Measurements from ENCODE around the gene TUFM.
"Not testable (repeated sequence)": the region's sequence is repeated elsewhere in the genome, so short reads cannot be mapped to it uniquely, and the experiment has no call there.

The TUFM gene

DNA sequence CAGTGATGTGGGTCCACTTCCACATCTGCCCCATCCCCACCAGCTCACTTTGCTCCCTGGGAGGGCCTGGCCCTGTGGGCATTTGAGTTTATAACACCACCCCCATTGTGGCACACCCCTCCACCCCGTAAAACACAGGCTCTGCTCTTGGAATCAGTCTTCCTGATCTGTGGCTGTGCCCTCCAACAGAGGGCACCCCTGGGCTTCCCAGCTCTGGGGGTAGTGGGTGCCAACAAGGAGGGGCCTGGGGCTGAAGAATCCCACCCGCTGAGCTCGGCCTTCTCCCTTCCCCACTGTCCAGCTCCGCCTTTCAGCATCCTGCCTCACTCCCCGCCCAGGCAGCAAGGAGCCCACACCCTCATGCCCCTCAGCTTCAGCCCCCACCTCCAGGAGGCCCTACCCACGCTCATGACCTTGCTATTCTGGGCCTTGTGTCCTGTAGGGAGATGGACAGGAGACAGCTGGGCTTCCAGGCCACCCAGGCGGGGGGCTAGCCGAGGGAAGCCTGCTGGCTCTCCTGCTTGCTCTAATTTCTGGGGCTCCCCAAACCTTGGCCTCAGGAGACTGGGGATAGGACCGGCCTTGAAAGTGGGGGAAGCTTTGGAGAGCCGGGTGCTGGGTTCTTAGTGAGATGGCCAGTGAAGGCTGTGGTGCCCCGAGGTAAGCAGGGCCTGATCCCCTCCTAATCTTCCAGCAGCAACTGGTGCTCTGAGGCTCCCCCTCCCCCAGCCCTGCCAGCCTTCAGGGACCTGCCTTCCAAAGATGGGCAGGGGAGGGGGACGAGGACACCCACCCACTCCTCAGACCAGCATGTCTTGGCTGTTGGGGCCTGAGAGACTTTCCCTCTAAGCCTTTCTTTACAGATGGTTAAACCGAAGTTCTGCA lies 29.2 kb upstream of the TUFM start:
- DNase-seq (ENCODE audit: low read depth, low spot score) = no peak

DNA sequence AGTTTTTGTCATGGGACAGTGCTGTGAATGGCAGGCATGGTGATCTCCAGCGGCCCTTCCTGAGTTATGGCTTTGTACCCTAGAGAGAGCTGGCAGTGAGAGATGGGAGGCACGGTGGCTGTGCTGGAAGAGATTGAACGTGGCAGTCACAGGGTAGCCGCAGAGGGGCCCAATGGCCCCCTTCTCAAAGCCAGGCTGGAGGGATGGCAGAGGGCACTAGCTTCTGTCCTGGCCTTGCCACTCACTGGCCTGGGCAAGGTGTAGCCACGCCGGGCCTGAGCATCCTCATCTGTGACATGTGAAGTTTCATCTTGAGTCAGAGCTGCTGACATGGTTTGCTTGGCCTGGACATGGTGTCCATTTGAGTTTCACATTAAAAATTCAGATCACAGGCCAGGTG lies 28.3 kb upstream of the TUFM start:
- DNase-seq (ENCODE audit: low read depth, low spot score) = no peak

DNA sequence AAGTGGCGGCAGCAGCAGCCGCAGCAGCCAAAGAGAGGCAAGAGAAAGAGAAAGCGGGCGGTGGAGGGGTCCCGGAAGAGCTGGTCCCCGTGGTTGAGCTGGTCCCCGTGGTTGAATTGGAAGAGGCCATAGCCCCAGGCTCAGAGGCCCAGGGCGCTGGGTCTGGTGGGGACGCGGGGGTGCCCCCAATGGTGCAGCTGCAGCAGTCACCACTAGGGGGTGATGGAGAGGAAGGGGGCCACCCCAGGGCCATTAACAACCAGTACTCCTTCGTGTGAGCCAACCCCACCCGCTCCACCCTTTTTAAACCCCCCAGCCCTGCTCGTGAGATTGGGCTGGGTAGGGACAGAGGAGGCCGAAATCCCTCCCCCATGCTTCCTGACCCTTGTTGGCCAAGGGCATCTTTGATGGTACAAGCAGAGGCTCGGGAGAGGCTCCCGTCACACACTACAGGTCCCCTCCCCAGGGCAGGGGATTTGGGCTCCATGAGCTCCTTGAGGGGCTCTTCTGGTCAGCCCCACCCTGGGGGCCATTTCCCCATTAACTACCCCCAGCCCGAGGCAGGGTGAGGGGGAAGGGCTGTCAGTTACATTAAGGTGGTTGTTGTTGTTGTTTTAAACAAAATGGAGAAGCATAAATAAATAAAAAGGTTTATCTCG lies 27.5 kb upstream of the TUFM start:
- DNase-seq (ENCODE audit: low read depth, low spot score) = no peak

DNA sequence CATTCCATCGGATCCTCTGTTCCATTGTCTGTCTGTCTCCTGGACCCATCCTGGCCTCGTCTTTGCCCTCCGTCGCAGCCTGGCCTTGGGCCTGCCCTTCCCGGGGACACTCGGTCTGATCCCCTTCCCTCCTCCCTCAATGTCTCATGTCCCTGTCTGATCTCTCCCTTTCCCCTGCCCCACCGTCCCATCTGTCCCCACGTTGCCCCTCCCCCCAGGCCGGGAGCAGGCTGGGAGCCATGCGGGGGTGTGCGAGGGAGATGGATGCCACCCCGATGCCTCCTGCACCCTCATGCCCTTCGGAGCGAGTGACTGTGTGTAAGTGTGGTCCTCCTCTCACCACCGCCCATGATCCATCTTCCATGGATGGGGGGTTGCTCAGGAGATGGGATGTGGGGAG lies 26.8 kb upstream of the TUFM start:
- no peak for DNase-seq (ENCODE audit: low read depth, low spot score)

DNA sequence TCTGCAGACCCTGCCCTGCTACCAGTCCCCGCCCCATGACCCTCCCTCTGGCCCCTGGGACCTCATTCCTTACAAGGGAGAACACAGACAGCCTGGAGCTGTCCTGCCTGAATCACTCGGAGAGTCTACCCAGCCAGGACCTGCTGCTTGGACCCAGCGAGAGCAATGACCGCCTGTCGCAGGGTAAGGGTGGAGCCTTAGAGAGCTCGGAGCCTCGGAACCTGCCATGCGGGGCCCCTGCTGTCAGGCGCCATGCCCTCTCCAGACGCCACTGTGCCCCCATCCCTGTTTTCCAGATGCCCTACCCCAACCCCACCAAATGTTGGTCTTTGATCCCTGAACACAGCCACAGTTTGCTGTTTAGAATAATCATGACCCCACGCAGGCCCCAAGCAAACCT lies 23.1 kb upstream of the TUFM start:
- DNase-seq (ENCODE audit: low read depth, low spot score) = no peak

DNA sequence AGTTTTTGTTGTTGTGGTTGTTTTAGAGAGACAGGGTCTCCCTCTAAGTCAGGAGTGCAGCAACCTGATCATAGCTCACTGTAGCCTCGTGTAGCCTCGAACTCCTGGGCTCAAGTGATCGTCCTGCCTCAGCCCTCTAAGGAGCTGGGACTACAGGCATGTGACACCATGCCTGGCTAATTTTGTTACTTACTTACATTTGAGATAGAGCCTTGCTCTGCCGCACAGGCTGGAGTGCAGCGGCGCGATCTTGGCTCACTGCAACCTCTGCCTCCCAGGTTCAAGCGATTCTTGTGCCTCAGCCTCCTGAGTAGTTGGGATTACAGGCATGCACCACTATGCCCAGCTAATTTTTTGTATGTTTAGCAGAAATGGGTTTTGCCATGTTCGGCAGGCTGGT lies 21.5 kb upstream of the TUFM start:
- DNase-seq (ENCODE audit: low read depth, low spot score) = not testable (repeated sequence)

DNA sequence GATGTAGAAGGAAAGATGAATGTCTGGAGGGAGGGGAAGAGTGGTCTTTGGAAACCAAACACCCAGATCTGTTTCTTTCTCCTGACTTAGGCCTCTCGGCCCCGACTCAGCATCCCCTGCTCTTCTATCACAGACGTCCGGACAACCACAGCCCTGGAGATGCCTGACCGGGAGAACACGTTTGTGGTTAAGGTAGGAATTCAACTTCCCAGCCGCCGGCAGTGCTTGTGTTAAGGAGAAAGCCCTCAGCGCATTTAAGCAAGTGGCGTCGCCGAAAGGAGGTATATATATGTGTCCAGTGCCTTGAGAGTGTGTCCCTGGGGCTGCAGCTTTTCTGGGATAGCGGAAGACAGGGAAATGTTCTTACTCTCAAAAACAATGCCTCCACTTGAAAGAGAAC lies 21.1 kb upstream of the TUFM start:
- DNase-seq (ENCODE audit: low read depth, low spot score) = no peak

DNA sequence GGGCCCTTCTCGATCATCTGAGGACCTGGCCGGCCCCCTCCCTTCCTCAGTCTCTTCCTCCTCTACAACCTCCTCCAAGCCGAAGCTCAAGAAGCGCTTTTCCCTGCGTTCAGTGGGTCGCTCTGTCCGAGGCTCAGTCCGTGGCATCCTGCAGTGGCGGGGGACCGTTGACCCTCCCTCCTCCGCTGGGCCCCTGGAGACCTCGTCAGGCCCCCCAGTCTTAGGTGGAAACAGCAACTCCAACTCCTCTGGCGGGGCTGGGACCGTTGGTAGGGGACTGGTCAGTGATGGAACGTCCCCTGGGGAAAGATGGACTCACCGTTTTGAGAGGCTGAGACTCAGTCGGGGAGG lies 20.3 kb upstream of the TUFM start:
- no peak for DNase-seq (ENCODE audit: low read depth, low spot score)

DNA sequence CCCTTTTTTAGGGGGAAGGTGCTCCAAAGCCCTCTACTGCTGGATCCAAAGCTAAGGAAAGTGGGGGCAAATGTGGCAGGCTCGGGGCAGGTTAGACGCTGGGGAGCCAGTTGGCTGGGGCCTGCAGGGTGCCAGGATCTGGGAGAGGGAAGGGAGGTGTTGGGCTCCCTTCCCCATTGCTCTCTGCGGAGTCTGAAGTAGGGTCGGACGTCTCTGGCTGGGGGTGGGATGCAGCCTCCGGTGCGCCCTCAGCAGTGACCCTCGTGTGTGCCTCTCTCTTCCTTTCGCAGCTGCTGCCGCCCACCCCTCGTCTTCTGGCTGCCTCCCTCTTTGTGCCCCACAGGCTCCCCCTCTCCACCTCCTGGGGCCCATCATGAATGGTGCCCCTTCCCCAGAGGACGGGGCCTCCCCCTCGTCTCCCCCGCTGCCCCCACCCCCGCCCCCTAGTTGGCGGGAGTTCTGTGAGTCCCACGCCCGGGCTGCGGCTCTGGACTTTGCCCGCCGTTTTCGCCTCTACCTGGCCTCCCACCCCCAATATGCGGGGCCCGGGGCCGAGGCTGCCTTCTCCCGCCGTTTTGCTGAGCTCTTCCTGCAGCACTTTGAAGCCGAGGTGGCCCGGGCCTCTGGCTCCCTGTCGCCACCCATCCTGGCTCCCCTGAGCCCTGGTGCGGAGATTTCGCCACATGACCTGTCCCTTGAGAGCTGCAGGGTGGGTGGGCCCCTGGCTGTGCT lies 19.7 kb upstream of the TUFM start:
- no peak for DNase-seq (ENCODE audit: low read depth, low spot score)

DNA sequence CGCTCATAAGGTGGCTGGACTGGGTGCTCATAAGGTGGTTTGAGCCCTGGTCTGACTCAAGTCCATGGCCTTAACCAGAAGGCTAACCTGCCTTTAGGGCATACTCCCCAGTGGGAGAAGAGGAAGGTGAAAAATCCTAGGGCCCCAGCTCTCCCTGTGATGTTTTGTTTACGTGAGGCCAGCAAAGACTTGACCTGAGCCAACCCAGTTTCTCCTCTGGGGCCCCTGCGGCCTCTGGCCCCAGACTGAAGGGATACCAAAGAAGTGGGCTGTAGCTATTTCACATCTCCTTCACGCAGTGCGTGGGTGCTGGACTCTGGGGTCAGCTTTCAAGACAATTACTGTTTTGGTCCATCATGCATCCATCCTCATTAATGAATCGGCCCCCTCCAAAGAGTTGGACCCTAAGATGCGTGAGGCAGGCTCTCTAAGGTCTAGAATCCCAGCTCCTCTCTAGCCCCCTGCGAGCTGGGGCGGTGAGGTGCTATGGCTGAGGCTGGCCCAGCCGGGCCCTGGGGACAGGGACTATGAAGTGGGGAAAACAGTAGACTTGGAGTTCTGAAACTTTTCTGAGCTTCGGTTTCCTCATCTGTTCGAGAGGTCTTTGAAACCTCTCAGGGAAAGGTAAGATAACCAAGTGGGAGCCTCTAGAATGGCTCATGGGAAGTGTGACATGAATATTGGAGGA lies 19.0 kb upstream of the TUFM start:
- no peak for DNase-seq (ENCODE audit: low read depth, low spot score)

DNA sequence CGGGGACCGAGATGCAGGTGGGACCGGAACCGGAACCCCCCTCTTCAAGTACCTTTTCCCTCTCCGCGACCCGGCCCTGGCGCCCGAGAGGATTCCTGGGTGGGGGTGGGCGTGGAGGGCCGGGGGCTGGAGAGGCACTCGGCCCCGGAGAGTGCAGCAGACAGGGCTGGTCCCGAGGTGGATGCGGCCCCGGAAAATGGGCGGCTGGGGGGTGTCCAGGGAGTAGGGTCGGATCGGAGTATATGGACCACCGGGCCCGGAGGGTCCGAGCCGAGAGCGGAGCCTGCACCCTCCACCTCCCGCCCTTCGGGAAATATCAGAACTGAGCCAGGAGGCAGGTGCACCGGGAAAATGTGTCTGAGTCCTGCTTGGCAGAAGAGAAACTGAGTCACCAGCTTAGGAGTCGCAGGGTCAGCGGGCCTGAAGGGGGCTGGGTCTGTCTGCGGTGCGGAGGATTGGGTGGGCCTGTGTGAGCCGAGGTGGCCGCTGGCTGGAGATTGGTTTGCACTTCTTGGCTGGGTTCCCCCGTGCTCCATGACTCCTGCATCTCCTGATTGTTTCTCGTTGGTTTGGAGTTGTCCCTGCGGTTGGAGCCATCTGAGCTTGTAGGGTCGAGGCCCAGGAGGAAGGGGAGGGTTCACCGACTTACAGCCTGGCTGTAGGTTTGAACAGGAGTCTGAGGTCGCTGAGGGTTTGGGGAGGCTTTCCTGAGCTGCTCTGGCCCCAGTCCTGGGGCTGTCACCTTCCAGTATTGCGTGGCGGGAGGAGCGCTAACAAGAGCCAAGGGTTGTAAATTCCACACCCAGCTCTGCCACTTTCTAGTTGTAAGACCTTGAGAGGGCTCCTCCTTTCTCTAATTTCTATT lies 18.0 kb upstream of the TUFM start:
- DNase-seq (ENCODE audit: low read depth, low spot score) = no peak

DNA sequence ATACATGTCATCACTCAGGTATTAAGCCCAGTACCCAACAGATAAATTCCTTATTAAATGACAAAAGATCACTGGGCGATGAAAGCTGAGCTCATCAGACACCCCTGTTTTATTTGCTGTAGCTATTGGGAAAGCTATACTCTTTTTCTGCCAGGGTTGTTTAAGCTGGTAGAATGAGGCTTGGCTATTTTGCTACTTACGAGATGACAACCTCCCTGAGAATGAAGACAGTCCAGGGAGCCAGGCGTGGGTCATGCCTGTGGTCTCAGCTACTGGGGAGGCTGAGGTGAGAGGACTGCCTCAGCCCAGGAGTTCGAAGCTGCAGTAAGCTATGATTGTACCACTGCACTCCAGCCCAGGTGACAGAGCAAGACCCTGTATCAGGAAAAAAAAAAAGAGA lies 13.2 kb upstream of the TUFM start:
- DNase-seq (ENCODE audit: low read depth, low spot score) = no peak

DNA sequence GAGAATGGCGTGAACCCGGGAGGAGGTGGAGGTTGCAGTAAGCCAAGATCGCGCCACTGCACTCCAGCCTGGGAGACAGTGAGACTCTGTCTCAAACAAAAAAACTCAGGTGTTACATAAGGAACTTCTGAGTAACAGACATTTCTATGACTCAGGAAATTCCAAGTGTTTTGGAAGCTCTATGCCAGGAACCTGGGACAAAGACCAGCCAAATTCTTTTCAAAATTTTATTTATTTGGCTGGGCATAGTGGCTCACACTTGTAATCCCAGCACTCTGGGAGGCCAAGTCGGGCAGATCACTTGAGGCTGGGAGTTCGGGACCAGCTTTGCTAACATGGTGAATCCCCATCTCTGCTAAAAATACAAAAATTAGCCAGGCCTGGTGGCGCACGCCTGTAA lies 12.3 kb upstream of the TUFM start:
- DNase-seq (ENCODE audit: low read depth, low spot score) = no peak

DNA sequence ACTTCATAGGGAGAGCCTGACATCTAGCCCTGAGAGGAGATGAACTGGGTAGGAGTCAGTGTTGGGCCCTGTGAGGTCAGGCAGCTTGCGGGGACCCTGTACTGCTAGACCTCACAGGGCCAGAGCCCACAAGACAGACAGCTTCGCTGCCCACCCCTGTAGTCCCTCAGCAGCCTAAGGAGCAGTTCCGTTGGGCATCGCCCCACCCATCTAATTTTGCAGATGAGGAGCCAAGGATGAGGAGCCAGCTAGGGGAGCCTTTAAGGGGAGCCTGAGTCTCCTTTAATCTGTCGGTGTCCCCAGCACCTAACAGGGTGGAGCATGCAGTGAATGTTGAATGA lies 755 bp upstream of the TUFM start:
- DNase-seq (ENCODE audit: low read depth, low spot score) = no peak

DNA sequence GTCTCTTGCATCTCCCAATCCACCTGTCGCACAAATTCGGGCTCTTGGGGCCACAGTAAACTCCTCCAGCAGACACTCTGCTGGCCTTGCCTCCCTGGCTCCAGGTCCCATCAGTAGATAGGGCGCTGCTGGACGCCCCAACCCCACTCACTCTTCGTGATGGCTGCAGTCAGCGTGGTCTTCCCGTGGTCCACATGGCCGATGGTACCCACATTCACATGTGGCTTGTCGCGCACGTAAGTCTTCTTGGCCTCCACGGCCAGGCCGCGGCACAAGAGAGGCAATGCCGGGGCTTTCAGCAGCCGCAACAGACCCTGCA lies 428 bp downstream of the TUFM start:
- DNase-seq (ENCODE audit: low read depth, low spot score) = no peak

DNA sequence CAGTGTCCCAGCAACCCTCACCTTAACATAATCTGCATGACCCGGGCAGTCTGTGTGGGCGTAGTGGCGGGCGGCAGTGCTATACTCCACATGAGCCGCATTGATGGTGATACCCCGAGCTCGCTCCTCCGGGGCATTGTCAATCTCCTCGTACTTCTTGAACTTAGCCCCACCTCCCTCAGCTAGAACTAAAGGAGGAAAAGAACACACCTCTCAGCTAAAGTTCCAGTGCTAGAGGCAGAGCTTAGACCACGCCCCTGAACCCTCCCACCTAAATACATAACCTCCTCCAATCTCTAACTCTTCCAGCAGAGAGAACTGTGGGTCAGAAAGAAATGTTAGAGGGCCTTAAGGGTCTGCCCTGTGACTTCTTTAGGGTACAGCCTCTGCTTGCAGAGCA lies 855 bp downstream of the TUFM start:
- peak; percentile 20 for DNase-seq (ENCODE audit: low read depth, low spot score)

DNA sequence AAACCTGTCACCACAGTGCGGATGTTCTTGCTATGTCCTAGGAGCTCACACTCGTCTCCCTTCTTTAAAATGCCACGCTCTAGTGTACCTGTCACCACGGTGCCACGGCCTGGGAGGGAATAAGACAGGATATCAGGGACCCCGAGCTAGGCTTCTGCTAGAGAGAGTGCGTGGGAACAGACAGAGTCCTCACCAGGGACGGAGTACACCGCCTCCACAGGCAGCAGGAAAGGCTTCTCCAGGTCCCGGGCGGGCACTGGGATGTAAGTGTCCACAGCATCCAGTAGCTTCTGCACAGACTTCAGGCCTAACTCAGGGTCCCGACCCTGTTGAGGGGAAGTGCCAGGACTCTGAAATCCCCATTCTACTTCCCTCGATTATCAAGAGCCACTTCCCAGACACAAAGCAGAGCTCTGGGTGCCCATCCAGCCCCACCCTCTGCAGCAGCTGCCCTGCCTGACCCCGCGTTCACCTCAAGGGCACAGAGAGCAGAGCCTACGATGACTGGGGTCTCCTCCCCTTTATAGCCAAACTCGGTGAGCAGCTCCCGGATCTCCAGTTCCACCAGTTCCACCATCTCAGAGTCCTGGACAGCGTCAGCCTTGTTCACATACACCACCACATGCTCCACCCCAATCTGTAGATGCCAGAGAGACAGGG lies 1.8 kb downstream of the TUFM start:
- DNase-seq (ENCODE audit: low read depth, low spot score) = no peak

DNA sequence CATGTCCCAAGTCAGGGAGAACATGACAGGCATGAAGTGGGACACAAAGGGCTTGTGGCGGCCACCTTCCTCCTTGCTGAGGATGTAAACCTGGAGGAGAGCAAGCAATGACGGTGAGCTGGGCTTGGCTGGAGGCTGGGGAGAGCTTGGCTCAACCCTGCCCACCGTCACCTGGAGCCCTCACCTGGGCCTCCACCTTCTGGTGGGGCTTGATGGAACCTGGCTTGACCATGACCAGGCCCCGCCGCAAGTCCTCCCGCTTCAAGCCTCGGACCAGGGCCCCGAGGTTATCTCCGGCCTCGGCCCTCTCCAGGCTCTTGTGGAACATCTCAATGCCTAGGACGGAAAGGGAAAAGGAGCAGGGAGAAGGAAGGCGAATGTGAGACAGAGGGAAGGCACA lies 2.4 kb downstream of the TUFM start:
- DNase-seq (ENCODE audit: low read depth, low spot score) = no peak

DNA sequence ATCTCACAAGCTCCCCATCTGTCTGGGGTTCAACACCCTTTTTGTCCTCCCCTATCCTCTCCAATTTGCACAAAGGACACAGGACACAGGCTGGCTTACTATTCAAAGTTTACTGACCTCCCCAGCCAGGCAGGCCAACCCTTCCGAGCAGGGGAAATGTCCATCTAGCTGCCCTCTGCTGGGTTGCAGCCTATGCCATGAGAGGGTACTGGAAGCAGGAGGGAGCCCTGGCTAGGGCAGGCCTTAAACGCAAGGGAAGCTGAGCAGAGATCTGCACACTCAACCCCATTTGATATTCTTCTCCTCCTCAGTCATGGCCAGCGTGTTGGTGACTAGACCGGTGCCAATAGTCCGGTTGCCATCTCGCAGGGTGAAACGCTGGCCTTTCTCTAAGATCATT lies 3.5 kb downstream of the TUFM start:
- no peak for DNase-seq (ENCODE audit: low read depth, low spot score)

DNA sequence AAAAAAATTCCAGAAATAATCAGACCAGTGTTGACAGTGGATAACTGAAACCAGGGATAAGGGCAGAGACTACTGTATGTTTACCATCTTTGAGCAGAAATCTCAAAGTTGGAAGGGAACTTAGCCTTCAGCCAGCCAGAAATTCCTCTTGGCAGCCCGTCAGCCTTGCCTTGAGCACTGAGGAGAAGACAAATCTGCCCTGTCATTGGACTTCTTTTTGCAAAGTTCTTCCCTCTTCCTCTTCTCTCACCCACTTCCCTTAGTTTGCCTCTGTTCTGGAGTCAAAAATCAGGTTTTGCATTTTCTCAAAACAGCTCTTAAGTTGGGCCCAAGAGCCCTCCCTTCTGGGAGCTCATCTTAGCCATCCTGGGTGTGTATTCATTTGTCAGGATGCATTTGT lies 6.2 kb downstream of the TUFM start:
- DNase-seq (ENCODE audit: low read depth, low spot score) = no peak

DNA sequence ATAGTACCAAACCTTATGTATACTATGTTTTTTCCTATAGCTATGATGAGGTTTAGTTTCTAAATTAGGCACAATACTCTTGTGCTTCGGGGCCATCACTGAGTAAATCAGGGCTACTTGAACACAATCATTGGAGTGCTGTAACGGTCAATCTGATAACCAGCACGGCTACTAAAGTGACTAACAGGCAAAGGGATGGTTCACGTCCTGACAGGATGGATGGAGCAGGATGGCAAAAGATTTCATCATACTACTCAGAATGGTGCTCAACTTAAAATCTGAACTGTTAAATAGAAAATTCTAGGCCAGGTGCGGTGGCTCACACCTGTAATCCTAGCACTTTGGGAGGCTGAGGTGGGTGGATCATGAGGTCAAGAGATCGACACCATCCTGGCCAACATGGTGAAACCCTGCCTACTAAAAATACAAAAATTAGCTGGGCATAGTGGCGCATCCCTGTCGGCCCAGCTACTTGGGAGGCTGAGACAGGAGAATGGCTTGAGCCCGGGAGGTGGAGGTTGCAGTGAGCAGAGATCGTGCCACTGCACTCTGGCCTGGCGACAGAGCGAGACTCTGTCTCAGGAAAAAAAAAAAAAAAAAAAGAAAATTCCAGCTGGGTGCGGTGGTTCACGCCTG lies 7.0 kb downstream of the TUFM start:
- no peak for DNase-seq (ENCODE audit: low read depth, low spot score)

Data from iPS DF 19.7 (cell line).